GM12891 (cell line): ENCODE measurements around the gene LITAFD.

Experiments
- POLR2A ChIP-seq: IDR thresholded peaks from 2 replicates; pipeline ENCODE4 v1.6.1; 2011; ENCODE audit warnings: low read depth, low read length, control low read depth
- POLR2AphosphoS5 ChIP-seq: IDR thresholded peaks from 2 replicates; pipeline ENCODE4 v1.6.1; 2011; ENCODE audit warnings: low read depth, low read length, control low read depth
- SPI1 ChIP-seq: IDR thresholded peaks from 2 replicates; pipeline ENCODE4 v1.6.1; 2011; ENCODE audit warnings: low read depth, low read length, control low read depth
- TAF1 ChIP-seq: IDR thresholded peaks from 2 replicates; pipeline ENCODE4 v1.6.1; 2011; ENCODE audit warnings: low read depth, low read length, control low read depth

DNA sequence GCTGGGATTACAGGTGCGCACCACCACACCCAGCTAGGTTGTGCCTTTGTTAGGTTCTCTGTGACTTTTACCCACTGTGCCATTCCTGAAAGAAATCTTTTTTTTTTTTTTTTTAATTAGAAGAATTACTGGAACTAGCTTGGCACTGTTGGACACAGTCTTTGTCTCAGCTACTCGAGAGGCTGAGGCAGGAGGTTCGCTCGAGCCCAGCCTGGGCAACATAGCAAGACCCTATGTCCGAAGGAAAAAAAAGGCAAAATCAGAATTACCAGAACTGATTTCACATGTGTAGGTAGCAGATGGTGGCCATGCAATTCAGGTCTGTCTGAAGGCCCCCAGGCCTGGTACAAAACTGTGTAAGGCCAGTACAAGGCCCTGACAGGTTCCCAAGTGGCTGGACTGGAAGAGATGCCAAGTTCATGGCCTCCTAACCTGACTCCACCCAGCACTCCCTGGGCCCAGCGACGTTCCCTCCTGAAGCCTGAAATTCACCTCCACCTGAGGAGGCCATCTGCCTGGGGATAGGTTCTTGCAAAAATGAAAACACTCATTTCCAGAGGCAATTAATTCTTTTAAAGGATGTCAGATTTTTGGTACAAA is 36.4 kb upstream of the LITAFD start:
- TF ChIP-seq TAF1 (no peak), POLR2A (no peak), SPI1 (no peak), POLR2AphosphoS5 (no peak)
